ENCODE data around the gene ARHGEF10L.
A peak's percentile ranks its signal among the peaks of the same experiment; 100 is the strongest.

ARHGEF10L gene

GRCh38 chr1:17594026-17594425 is 54.5 kb downstream of the ARHGEF10L start:
- peak; percentile 29 for DNase-seq (ENCODE audit: low read depth)

DNA sequence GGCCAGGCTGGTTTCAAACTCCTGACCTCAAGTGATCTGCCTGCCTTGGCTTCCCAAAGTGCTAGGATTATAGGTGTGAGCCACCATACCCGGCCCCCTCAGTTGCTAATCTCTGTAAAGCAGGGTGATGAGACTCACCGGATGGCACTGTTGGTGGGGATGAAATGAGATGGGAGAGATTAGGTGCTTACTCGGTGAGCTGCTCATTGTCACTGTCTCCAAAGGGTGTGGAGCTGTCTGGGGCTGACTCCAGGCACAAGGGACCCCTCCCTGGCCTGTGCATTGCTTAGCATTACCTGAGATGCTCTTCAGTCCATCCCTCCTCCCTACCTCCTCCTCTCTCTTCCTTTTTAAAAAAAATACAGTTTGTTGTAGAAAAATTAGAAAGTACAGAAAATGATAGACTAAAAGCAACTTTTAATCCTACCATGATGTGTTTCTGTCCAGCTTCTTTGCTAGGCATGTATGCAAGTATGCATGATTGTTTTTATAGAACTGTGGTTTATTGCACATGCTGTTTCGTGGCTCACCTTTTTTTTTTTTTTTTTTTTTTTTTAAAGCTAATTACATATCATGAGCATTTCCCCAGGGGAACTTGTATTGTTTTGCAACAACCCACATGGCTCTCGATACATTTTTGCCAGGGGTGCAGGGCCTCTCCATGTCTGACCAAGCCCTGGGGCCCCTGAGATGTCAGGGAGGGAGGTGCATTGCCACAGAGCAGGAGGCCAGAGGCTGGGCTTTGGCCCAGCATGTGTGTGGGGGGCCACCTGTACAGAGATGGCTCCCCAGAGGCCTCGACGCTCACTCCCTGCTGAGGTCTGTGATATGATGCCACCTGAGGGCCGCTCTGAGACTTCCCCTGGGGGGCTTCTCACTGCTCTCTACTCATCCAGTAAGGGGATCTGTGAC is 55.4 kb downstream of the ARHGEF10L start:
- peak; percentile 37 for DNase-seq (ENCODE audit: low read depth)

- DNase-seq (ENCODE audit: low read depth) = no peak
Measured at GRCh38 chr1:17595602-17595925, 56.1 kb downstream of the ARHGEF10L start.

DNA sequence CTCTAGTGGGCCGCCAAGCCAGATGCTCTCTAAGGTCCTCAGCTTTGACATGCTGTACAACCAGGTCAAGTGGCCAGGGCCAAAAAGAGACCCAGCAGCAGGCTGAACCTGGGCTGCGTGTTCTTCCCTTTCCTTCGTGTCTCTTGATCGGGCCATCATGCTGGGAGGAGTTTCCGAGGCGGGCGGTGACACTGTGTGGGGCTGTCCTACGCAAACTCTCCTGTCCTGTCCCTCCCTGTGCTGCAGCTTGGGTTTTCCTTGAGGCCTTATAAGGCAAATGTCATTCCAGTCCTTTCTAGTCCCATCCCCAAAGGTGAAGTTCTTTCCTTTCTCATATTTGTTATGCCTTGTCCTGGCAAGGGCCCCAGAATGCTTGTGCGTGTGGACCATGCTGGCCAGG is 56.7 kb downstream of the ARHGEF10L start:
- DNase-seq (ENCODE audit: low read depth) = no peak

GRCh38 chr1:17596651-17597509 is 57.4 kb downstream of the ARHGEF10L start:
- peak; percentile 18 for DNase-seq (ENCODE audit: low read depth)

DNA sequence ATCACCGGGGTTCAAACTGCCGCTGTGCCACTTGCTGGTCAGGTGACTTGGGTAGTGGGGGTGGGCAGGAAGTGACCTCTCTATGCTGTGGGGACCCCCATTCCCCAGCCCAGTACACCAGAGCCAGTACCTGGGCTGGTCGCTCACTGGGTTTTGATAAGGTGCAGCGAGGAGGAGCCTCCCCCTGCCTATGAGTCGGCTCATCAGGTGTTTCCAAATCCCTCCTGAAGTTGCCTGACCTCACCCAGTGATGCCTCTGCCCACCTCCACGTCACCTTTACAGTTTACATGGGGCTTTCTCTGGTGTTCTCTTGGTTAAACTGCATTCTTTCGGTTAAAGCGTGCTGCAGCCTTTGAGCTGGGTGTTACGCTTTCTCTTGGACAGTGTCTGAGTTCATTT is 58.2 kb downstream of the ARHGEF10L start:
- DNase-seq (ENCODE audit: low read depth) = no peak

- DNase-seq (ENCODE audit: low read depth) = no peak
Measured at GRCh38 chr1:17598251-17598650, 58.8 kb downstream of the ARHGEF10L start.

DNA sequence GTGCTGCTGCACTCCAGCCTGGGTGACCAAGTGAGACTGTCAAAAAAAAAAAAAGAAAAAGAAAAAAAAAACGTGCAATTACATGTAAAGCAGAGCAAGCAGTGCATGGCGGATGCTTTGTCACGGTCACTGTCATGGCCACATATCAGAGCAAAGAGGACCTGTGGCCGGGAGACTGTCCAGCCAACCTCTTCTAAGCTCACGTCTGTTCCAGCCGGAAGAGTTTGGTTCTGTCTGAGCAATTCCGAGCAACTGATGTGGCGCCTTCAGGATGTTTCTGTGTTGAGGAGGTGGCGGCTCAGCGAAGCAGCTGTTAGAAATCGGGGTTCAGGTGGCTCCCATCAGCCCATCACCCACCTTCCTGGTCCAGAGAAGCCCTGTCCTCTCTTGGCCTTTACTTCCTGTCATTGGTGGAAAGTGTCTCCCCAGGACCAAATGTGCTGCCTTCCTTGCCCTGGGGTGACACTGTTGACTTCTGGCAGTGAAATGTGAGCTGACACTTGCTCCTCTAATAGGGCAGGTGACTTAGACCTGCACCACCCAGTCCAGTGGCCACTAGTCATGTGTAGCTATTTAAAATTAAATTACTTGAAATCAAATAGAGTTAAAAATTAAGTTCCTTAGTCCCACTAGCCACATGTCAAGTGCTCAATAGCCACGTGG is 59.9 kb downstream of the ARHGEF10L start:
- no peak for DNase-seq (ENCODE audit: low read depth)

DNA sequence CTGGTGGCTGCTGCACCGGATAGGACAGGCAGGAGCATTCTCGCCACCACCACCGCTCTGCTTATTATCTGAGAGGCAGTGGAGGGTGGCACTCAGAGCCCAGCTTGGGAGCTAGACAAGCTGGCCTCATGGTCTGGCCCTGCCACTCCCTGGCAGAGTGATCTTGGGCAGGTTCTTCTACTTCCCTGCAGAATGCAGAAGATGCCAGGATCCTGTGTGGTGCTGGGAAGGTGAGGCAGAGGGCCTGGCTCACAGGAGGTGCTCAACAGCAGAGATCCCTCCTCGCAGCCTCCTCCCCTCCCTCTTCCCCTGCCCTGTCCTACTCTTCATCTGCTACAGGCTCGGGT is 60.4 kb downstream of the ARHGEF10L start:
- DNase-seq (ENCODE audit: low read depth) = no peak

DNA sequence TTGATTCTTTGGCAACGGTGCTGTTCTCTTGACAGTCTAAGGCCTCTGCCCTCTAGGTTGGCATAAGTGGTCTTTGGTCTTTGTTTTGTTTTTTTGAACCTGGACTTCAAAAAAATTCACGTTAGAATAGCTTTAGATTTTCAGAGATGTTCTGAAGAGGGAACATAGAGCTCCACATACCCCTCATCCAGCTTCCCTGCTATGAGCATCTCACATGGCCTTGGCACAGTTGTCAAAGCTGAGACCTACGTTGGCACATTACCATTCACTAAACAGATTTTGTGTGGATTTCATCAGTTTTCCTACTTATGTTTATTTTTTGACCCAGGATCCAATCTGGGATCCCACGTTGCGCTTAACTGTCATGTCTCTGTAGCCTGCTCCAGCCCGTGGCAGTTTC is 60.8 kb downstream of the ARHGEF10L start:
- no peak for DNase-seq (ENCODE audit: low read depth)

DNA sequence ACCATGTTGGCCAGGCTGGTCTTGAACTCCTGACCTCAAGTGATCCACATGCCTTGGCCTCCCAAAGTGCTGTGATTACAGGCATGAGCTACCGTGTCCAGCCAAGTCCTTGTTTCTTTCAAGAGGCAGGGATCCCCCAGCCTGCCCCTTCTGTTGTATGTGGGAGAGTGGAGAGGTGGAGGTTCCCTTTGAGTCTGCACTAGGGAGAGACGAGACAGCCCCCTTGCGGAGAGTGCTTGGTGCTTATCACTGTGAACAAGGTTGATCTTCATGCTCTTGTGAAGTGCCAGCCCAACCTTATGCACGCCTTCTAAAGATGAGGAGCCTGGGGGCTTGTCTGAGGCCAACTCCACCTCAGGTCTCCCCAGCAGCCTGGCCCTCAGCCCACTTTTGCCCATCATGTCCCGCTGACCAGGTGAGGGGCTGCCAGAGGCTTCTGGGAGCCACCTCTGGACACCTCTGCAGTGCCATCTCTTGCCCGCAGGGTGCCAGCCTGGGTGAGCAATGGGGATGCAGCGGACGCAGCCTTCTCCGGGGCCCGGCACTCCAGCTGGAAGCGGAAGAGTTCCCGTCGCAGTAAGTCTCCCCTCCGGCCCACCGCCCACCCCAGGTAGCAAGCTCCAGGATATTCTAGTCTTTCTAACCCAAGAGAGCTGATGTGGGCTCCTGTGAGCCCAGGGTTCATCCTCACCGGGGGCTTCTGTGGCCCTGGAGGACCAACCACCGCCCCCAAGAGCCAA is 62.3 kb downstream of the ARHGEF10L start:
- DNase-seq (ENCODE audit: low read depth) = no peak

DNA sequence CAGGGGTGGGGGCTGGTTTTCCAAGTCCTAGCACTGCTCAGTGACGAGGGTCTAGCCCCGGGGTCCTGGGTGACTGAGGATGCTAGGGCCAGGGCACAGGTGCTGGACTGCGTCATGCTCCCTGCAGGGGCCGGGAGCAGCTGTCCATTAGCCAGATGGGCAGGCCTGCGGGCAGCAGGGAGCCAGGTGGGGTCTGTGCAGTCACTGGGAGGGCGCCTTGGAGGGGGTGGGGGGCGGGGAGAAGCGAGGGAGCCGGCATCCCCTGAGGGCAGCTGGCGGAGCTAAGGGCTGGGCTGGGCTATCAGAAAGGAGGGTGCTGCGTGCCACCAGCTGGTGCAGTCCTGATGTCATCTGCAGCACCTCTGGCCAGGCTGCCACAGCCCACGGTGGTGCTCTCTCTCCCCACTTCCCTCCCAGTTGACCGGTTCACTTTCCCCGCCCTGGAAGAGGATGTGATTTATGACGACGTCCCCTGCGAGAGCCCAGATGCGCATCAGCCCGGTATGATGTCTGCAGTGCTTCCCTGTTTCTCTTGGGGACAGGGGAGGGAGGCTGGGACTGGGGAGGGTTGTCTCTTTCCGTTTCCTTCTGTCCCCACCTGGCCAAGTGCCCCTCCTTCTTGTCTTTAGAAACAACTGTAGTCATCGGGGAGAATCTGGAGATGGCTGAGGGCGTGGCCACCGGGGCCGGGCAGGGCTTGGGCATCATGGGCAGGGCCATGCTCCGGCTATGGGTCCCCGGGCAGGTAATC is 63.8 kb downstream of the ARHGEF10L start:
- DNase-seq (ENCODE audit: low read depth) = no peak

- peak; percentile 36 for DNase-seq (ENCODE audit: low read depth)
Measured at GRCh38 chr1:17605582-17606344, 66.3 kb downstream of the ARHGEF10L start.

- peak; percentile 74 for DNase-seq (ENCODE audit: low read depth)
Measured at GRCh38 chr1:17606826-17607440, 67.4 kb downstream of the ARHGEF10L start.

- no peak for DNase-seq (ENCODE audit: low read depth)
Measured at GRCh38 chr1:17607644-17608581, 68.4 kb downstream of the ARHGEF10L start.

DNA sequence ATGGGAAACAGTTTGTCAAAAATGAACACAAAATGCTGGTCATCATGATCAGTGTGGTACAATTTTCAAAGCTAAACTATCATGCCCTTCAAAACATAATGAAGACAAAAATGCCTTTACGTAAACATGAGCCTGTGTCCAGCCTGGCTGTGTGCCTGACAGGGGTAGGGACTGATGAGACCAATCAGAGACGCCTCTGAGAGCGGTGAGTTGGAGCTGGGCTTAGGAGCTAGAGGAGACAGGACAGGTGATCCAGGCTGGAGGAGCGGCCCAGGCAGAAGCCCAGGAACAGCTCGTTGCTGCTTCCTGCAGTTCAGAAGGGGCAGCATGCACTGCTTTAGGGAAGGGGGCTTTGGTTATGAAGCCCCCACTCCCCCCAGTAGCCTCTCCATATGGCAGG is 70.0 kb downstream of the ARHGEF10L start:
- DNase-seq (ENCODE audit: low read depth) = no peak

GRCh38 chr1:17610085-17610484 is 70.6 kb downstream of the ARHGEF10L start:
- no peak for DNase-seq (ENCODE audit: low read depth)

- no peak for DNase-seq (ENCODE audit: low read depth)
Measured at GRCh38 chr1:17610713-17611112, 71.2 kb downstream of the ARHGEF10L start.

DNA sequence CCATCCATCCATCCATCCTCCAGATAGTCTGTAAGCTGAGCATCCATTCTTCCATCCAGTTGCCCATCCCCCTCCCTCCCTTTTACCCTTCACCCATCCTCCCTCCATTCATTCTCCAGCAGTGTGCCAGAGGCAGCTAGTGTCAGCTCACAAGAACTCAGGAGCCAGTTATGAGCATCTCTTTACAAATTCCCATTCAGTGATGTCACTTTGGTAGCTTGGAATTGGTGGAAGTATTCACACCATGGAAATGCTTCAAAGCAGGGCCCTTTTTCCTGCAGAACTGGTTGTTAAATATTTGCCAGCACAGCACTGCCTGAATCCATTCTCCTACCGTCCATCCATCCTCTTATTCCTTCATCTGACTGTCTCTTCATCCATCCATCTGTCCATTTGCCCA is 72.5 kb downstream of the ARHGEF10L start:
- peak; percentile 90 for DNase-seq (ENCODE audit: low read depth)

All from EH (cell line).